ENCODE data around the gene GFOD1.

The GFOD1 gene

GRCh38 chr6:13373919-13374318 is 113.5 kb downstream of the GFOD1 start:
- TF ChIP-seq ISL1 (CRISPR knock-in tag; IDR thresholded peaks at IDR 0.05) (no peak), TOX (CRISPR knock-in tag; IDR thresholded peaks at IDR 0.05; ENCODE audit: borderline replicate concordance) (no peak), BACH2 (CRISPR knock-in tag; IDR thresholded peaks at IDR 0.05; ENCODE audit: borderline replicate concordance) (no peak), ESRRG (CRISPR knock-in tag; IDR thresholded peaks at IDR 0.05) (no peak)
- no peak for ATAC-seq

DNA sequence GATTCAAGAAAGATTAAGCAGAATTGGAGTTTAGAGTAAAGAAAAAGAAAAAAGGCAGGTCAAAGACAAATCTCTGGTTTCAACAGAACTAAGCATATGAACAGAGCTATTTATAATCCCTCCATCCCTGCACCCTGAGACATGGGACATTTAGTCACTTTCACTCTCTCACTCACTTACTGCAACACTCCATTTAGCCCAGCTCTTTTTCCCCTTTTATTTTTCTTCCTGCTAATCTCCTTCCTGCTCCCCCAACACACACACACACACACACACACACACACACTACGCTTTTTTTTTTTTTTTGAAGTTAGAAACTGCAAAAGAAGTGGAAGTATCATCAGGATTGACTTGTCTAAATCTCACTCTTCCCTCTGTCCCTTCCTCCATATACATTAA is 113.9 kb downstream of the GFOD1 start:
- ATAC-seq, result no peak
- no peak for TF ChIP-seq GLIS3 (CRISPR knock-in tag; IDR thresholded peaks at IDR 0.05)
- TF ChIP-seq, protein P1, sequence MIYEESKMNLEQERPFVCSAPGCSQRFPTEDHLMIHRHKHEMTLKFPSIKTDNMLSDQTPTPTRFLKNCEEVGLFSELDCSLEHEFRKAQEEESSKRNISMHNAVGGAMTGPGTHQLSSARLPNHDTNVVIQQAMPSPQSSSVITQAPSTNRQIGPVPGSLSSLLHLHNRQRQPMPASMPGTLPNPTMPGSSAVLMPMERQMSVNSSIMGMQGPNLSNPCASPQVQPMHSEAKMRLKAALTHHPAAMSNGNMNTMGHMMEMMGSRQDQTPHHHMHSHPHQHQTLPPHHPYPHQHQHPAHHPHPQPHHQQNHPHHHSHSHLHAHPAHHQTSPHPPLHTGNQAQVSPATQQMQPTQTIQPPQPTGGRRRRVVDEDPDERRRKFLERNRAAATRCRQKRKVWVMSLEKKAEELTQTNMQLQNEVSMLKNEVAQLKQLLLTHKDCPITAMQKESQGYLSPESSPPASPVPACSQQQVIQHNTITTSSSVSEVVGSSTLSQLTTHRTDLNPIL (CRISPR knock-in tag; IDR thresholded peaks at IDR 0.05; ENCODE audit: low read depth), result no peak
- TF ChIP-seq, protein P2, sequence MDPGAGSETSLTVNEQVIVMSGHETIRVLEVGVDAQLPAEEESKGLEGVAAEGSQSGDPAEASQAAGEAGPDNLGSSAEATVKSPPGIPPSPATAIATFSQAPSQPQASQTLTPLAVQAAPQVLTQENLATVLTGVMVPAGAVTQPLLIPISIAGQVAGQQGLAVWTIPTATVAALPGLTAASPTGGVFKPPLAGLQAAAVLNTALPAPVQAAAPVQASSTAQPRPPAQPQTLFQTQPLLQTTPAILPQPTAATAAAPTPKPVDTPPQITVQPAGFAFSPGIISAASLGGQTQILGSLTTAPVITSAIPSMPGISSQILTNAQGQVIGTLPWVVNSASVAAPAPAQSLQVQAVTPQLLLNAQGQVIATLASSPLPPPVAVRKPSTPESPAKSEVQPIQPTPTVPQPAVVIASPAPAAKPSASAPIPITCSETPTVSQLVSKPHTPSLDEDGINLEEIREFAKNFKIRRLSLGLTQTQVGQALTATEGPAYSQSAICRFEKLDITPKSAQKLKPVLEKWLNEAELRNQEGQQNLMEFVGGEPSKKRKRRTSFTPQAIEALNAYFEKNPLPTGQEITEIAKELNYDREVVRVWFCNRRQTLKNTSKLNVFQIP (CRISPR knock-in tag; IDR thresholded peaks at IDR 0.05; ENCODE audit: borderline replicate concordance, low read depth), result no peak
- no peak for TF ChIP-seq ZC3H10 (CRISPR knock-in tag; IDR thresholded peaks at IDR 0.05)
- TF ChIP-seq CSDC2 (CRISPR knock-in tag; IDR thresholded peaks at IDR 0.05), result no peak
- TF ChIP-seq TOX (CRISPR knock-in tag; IDR thresholded peaks at IDR 0.05; ENCODE audit: borderline replicate concordance), result no peak
- TF ChIP-seq PATZ1 (CRISPR knock-in tag; IDR thresholded peaks at IDR 0.05; ENCODE audit: borderline replicate concordance), result no peak
- no peak for TF ChIP-seq ISL1 (CRISPR knock-in tag; IDR thresholded peaks at IDR 0.05)
- no peak for TF ChIP-seq PPARA (CRISPR knock-in tag; IDR thresholded peaks at IDR 0.05; ENCODE audit: borderline replicate concordance)
- TF ChIP-seq TCF4 (CRISPR knock-in tag; IDR thresholded peaks at IDR 0.05; ENCODE audit: borderline replicate concordance), result no peak
- TF ChIP-seq, protein P3, sequence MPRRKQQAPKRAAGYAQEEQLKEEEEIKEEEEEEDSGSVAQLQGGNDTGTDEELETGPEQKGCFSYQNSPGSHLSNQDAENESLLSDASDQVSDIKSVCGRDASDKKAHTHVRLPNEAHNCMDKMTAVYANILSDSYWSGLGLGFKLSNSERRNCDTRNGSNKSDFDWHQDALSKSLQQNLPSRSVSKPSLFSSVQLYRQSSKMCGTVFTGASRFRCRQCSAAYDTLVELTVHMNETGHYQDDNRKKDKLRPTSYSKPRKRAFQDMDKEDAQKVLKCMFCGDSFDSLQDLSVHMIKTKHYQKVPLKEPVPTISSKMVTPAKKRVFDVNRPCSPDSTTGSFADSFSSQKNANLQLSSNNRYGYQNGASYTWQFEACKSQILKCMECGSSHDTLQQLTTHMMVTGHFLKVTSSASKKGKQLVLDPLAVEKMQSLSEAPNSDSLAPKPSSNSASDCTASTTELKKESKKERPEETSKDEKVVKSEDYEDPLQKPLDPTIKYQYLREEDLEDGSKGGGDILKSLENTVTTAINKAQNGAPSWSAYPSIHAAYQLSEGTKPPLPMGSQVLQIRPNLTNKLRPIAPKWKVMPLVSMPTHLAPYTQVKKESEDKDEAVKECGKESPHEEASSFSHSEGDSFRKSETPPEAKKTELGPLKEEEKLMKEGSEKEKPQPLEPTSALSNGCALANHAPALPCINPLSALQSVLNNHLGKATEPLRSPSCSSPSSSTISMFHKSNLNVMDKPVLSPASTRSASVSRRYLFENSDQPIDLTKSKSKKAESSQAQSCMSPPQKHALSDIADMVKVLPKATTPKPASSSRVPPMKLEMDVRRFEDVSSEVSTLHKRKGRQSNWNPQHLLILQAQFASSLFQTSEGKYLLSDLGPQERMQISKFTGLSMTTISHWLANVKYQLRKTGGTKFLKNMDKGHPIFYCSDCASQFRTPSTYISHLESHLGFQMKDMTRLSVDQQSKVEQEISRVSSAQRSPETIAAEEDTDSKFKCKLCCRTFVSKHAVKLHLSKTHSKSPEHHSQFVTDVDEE (CRISPR knock-in tag; IDR thresholded peaks at IDR 0.05), result no peak
- TF ChIP-seq, protein P4, sequence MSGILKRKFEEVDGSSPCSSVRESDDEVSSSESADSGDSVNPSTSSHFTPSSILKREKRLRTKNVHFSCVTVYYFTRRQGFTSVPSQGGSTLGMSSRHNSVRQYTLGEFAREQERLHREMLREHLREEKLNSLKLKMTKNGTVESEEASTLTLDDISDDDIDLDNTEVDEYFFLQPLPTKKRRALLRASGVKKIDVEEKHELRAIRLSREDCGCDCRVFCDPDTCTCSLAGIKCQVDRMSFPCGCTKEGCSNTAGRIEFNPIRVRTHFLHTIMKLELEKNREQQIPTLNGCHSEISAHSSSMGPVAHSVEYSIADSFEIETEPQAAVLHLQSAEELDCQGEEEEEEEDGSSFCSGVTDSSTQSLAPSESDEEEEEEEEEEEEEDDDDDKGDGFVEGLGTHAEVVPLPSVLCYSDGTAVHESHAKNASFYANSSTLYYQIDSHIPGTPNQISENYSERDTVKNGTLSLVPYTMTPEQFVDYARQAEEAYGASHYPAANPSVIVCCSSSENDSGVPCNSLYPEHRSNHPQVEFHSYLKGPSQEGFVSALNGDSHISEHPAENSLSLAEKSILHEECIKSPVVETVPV (CRISPR knock-in tag; IDR thresholded peaks at IDR 0.05), result no peak
- TF ChIP-seq ESRRG (CRISPR knock-in tag; IDR thresholded peaks at IDR 0.05), result no peak
- TF ChIP-seq RARB (CRISPR knock-in tag; IDR thresholded peaks at IDR 0.05), result no peak

- ATAC-seq, result no peak
- TF ChIP-seq ZFP3 (CRISPR knock-in tag; IDR thresholded peaks at IDR 0.05) (peak; percentile 97), ZNF70 (CRISPR knock-in tag; IDR thresholded peaks at IDR 0.05) (no peak), TOX (CRISPR knock-in tag; IDR thresholded peaks at IDR 0.05; ENCODE audit: borderline replicate concordance) (no peak)
Observed at GRCh38 chr6:13372688-13373487, 114.5 kb downstream of the GFOD1 start.

- ATAC-seq, result no peak
- TF ChIP-seq GLIS3 (CRISPR knock-in tag; IDR thresholded peaks at IDR 0.05) (no peak), ZNF8 (CRISPR knock-in tag; IDR thresholded peaks at IDR 0.05) (no peak), TCF4 (CRISPR knock-in tag; IDR thresholded peaks at IDR 0.05; ENCODE audit: borderline replicate concordance) (no peak), ESRRG (CRISPR knock-in tag; IDR thresholded peaks at IDR 0.05) (no peak), BACH2 (CRISPR knock-in tag; IDR thresholded peaks at IDR 0.05; ENCODE audit: borderline replicate concordance) (no peak), RARB (CRISPR knock-in tag; IDR thresholded peaks at IDR 0.05) (no peak), ISL1 (CRISPR knock-in tag; IDR thresholded peaks at IDR 0.05) (no peak), OSR1 (CRISPR knock-in tag; IDR thresholded peaks at IDR 0.05) (no peak)
- TF ChIP-seq, protein P4 (CRISPR knock-in tag; IDR thresholded peaks at IDR 0.05), result no peak
- TF ChIP-seq, protein P2 (CRISPR knock-in tag; IDR thresholded peaks at IDR 0.05; ENCODE audit: borderline replicate concordance, low read depth), result no peak
Observed at GRCh38 chr6:13372076-13372475, 115.3 kb downstream of the GFOD1 start.

Data from SK-N-SH treated with all-trans-retinoic acid at 6 μM for 48 hours (cell line).